Measurements from ENCODE around the gene EIF4G2. TPM values are rescaled to one million over a fixed set of nuclear protein-coding genes. Genes with fewer than 3 reads are reported as not detected.

Gene EIF4G2
- total and polyA plus RNA-seq, 11 donors: 142 to 1,111 (median 796) TPM

DNA sequence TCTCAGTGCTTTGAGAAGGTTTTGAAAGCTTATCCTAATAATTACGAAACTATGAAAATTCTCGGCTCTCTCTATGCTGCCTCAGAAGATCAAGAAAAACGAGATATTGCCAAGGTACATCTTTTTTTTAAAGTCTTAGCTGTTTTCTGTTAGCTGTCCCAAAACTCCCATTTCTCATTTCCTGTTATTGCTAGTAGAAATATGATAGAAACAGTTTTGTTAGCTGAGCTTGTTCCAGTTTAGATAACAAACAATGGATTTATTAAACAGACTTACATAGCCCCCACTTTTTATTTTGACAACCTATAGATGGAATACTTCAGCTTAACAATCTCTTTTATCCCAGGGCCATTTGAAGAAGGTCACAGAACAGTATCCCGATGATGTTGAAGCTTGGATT, 45.0 kb downstream of the EIF4G2 start:
- ATAC-seq (no peak), DNase-seq (no peak)
- TF ChIP-seq POLR2A (IDR thresholded peaks at IDR 0.05): no peak
- TF ChIP-seq CTCF (IDR thresholded peaks at IDR 0.05): no peak
- Histone ChIP-seq H3K4me1 (peaks cover 0 to 9% (median 0%) of the 10 kb centered on the region in 12 donors), H3K4me3 (no peak overlapping the region), H3K27me3 (no peaks in the 10 kb centered on the region), H3K9me3 (no peaks in the 10 kb centered on the region), H3K36me3 (peaks cover 0 to 85% (median 2%) of the 10 kb centered on the region in 9 donors), H3K27ac (no peak overlapping the region)
- intact Hi-C loops (cut with DNase I): no loop called here
- 81 to 88% (median 87%) methylated on average over 4 of the region's 4 CpGs for WGBS, 4 donors

DNA sequence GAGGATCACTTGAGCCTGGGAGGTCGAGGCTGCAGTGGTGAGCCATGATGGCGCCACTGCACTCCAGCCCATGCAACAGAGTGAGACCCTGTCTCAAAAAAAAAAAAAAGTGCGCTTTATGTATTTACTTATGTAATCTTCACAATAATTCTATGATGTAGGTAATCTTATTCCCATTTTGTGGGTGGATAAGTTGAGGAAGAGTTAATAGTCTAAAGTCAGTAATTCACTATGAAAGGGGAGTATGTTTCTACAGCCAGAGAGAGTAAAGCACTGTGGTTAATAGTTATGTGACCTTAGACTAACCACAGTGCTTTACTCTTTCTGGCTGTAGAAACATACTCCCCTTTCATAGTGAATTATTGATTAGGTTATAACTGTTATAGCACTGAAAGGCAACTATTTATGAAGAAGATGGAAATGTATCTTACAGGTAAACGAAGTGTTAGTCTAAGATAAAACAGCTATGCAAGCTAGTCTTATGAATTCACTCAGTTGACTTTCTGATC, 45.8 kb downstream of the EIF4G2 start:
- no peak for ATAC-seq
- 93 to 95% (median 94%) methylated on average over 4 of the region's 4 CpGs for WGBS, 4 donors
- Histone ChIP-seq H3K4me1 (peaks cover 0 to 9% (median 0%) of the 10 kb centered on the region in 12 donors), H3K36me3 (peaks cover 0 to 93% (median 3%) of the 10 kb centered on the region in 9 donors), H3K27ac (no peak overlapping the region), H3K9me3 (no peaks in the 10 kb centered on the region), H3K27me3 (no peaks in the 10 kb centered on the region), H3K4me3 (no peak overlapping the region)
- TF ChIP-seq POLR2A (IDR thresholded peaks at IDR 0.05): no peak
- no peak for TF ChIP-seq CTCF (IDR thresholded peaks at IDR 0.05)
- no peak for DNase-seq
- intact Hi-C loops (cut with DNase I): no loop called here

GRCh38 chr11:10762185-10762584, 46.5 kb downstream of the EIF4G2 start:
- TF ChIP-seq POLR2A (IDR thresholded peaks at IDR 0.05) (no peak), CTCF (IDR thresholded peaks at IDR 0.05) (no peak)
- no peak overlapping the region for H3K4me3 ChIP-seq
- no peaks in the 10 kb centered on the region for H3K27me3 ChIP-seq
- intact Hi-C loops (cut with DNase I): no loop called here
- H3K36me3 ChIP-seq: peaks cover 0 to 100% (median 5%) of the 10 kb centered on the region in 9 donors
- no peaks in the 10 kb centered on the region for H3K9me3 ChIP-seq
- H3K27ac ChIP-seq: no peak overlapping the region
- peaks cover 0 to 9% (median 0%) of the 10 kb centered on the region in 12 donors for H3K4me1 ChIP-seq
- ATAC-seq (no peak), DNase-seq (no peak)

- Histone ChIP-seq H3K4me1 (peaks cover 0 to 3% (median 0%) of the 10 kb centered on the region in 12 donors), H3K36me3 (peaks cover 0 to 100% (median 5%) of the 10 kb centered on the region in 9 donors), H3K27me3 (no peaks in the 10 kb centered on the region), H3K27ac (no peak overlapping the region), H3K4me3 (no peak overlapping the region), H3K9me3 (no peaks in the 10 kb centered on the region)
- TF ChIP-seq CTCF (IDR thresholded peaks at IDR 0.05) (no peak), POLR2A (IDR thresholded peaks at IDR 0.05) (no peak)
- intact Hi-C loops (cut with DNase I): no loop called here
- DNase-seq (no peak), ATAC-seq (no peak)
- WGBS, 4 donors: 81 to 84% (median 82%) methylated on average over 6 of the region's 6 CpGs
These were observed 47.5 kb downstream of the EIF4G2 start for GRCh38 chr11:10761085-10761698.

Measured in heart left ventricle (tissue), 16 donors.